ELR (cell line): Measurements from ENCODE around the gene DDX18.
"Not testable (repeated sequence)": the region's sequence is repeated elsewhere in the genome, so short reads cannot be mapped to it uniquely, and the experiment has no call there.

Experiments used
- DNase-seq: peaks from one replicate; pipeline ENCODE4 v3.0.0-alpha.2; 2015; ENCODE audit warnings: low read depth

DDX18 gene

DNA sequence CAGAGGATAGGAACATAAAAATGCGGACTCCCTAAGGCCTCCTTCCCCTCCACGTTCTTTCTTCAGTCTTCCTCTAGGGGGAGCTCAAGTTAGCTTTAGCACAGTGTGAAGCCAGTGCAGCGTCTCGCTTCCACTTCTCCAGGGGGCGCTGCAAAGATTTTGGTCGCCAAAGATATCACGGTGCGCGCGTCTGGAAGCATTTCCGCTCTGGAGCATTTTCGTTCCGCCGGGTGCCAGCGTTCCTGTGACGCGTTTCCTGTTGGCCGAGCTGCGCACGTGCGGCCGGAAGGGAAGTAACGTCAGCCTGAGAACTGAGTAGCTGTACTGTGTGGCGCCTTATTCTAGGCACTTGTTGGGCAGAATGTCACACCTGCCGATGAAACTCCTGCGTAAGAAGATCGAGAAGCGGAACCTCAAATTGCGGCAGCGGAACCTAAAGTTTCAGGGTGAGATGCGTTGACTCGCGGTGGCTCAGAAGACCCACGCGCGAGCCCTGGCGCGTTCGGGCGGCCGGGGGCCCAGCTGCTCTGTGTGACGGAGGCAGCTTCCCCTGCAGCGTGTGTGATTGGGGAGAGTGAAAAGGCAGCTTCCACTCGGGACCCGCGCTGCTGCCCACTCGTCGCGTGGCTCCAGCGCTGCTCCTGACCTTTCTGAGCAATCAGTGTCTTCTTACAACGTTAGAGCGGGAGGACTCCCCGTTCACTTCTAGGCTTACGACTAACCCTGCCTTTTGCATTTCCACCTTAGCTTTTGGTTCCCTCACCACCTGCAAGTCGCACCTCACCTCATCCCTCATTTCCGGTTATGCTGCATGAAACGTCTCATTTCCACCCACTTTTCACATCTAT lies at the start of gene DDX18:
TSS of gene DDX18 (plus strand) at position 275 of the 848 bp plus-strand sequence. CDS start at position 362, 87 bp downstream.
- peak; percentile 99 for DNase-seq

DNA sequence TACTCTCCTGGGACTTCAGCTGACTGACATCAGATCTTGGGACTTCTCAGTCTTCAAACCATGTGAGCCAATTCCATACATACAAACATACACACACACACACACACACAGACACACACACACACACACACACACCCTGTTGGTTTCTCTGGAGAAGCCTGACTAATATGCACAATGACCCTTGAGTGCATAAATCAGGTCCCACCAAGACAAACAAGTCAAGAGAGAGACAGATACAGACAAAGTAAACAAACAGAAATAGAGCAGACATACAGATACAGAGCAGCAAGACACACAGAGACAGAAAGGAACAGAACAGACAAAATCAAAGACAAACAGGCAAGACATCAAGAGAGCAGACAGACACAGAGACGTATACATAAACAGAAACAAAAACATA lies 43.8 kb upstream of the DDX18 start:
- DNase-seq = no peak

DNA sequence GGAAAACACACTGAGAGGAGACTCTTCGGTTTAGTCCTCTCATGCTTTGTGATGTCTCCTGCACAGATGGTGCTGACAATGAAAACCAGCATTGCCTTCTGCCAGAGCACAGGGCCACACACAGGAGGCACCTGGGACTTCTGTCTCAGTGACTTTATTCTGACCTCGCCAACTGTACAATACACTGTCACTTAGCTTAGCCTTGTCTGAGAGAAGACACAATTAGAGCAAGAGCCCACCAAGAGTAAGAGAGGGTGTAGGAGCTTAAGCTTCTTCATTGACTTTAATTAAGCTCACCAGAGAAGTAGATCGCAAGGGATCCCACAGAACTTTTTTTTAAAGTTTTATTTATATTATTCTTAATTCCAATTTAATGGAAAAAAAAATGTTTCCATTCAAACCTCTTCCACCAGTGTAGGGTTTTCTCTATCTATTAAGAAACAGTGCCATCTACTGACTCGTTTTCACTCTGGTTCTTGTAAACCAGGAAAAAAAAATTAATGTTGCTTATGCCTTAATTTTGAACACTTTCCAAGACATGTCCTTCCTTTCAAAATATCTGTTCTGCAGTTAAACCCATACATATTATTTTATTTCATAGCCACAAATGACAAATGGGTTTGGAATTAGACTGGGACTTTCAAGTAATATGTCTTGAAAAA lies 42.4 kb upstream of the DDX18 start:
- DNase-seq = peak; percentile 45

DNA sequence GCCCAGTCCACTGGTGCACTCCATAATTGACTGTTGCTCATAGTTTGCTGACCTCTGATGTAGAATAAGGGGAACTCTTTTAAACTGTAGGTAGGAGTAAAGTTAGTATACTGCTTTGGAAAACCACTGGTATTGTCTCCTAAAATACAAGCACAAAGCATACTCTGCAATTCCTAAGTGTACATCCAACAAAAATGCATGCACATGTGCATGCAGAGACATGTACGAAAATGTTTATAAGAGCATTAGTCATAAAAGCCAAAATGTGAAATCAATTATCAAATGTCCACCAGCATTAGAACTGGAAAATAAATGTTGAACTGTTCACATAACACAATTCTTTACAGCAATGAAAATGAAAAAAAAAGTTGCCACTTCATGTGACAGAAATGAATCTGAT lies 39.8 kb upstream of the DDX18 start:
- DNase-seq = no peak

DNA sequence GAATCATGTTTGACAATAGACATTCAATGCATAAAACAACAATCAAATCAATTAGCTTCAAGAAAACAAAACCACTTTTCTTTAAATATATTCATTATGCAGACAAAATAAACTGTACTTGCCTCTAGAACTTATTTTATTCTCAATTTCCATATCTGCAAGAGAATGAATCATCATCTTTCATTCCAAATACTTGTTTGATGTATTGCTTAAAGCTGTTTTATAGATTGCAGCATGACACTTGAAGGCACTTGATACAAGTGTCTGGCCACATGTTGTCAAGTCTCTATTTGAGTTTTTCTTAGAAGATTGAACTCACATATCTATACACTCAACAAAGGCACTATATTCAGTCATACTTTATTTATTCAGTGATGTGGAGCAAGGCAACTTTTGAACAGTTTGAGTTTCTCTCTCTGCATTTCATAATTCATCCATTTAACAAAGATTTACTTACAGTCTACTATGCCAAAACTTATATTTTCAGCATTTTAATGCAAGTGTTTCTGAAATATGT lies 38.7 kb upstream of the DDX18 start:
- DNase-seq = no peak

DNA sequence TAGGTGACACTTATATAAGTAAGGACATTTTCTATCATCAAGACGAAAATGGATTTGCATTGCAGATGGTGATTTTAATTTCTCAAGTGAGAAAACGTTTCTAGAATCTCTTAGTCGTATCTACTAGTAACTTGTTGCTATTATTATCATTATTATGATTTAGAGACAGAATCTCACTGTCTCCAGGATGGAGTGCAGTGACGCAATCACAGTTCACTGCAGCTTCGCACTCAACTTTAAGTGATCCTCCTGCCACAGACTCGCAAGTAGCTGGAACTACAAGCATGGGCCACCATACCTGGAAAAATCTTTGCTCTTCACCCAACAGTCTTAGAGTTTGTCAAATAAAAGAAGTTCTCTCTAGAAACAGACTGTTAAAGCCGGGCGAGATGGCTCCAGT lies 37.6 kb upstream of the DDX18 start:
- no peak for DNase-seq

DNA sequence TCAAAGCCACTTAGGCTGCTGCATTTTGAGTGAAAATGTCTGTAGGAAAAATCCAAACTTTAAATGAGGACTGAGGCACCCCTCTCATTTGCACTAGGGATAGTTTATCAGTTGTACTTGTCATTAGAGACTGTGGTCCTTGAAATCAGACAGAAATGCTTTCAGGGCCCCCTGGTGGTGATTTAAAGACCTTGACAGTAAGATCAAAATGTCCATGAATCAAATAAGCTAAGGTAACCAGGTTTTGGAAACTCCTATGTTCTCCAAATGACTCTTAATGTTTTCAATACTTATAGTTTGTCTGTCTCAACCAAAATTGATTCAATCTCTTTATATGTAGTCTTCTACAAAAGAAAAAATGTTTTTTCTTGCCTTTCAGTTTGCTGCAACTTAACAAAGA lies 28.8 kb upstream of the DDX18 start:
- DNase-seq = peak; percentile 63

DNA sequence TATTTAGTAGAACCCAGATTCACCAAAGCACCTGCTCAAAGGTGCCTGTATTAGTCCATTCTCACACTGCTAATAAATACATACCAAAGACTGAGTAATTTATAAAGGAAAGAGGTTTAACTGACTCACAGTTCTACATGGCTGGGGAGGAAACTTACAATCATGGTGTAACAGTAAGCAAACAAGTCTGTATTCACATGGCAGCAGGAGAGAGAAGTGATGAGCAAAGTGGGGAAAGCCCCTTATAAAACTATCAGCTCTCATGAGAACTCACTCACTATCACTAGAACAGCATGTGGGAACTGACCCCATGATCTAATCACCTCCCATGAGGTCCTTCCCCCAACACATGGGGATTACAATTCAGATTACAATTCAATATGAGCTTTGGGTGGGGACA lies 28.0 kb upstream of the DDX18 start:
- no peak for DNase-seq

DNA sequence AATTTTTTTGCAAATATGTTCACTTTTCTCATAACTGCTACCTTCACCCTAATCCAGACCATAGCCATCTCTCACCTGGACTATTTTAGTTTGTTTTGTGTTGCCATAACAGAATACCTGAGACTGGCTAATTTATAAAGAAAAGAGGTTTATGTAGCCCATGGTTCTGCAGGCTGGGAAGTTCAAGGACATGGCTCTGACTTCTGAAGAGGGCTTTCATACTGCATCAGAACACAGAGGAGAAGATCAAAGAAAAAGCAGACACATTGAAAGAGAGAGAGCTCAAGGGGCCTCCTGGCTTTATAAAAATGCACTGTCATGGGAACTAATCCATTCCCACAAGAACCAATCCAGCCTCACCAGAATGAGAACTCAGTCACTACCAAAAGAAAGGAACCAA lies 25.0 kb upstream of the DDX18 start:
- DNase-seq = no peak

DNA sequence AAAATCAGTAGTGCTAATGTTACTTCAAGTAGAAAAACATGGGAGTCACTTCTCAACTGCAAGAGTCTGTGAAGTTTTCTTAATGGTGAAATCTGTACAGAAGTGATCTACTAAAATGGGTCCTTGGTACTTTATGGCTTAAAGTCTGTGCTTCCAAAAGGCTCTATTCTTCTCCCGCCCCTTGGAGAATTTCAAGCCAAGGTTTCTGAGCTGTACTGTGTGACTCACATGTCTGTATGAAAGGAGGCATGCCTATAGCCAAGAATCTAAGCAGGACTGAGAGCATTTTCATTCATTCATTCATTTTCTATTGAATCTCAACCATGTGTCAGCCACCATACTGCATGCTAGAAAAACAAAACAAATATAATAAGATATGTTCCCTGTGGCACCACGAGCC lies 19.8 kb upstream of the DDX18 start:
- peak; percentile 15 for DNase-seq

DNA sequence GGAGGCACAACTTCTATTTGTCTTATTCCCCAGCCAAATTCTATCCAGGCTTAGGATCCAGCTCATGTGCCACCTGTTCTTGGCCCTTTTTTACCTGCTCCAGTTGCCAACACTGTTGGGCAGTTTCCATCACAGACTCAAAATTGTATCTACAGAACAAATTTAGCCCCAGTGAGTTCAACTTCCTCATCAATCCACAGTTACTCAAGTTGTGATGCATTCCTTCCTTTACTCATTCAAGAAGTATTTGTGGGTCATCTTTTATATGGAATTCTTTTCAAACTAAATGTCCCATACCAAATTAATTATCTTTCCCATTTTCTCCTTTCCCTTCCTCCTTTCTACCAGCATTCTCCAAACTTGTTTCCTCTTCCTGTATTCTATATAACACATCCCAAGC lies 12.7 kb upstream of the DDX18 start:
- peak; percentile 17 for DNase-seq

DNA sequence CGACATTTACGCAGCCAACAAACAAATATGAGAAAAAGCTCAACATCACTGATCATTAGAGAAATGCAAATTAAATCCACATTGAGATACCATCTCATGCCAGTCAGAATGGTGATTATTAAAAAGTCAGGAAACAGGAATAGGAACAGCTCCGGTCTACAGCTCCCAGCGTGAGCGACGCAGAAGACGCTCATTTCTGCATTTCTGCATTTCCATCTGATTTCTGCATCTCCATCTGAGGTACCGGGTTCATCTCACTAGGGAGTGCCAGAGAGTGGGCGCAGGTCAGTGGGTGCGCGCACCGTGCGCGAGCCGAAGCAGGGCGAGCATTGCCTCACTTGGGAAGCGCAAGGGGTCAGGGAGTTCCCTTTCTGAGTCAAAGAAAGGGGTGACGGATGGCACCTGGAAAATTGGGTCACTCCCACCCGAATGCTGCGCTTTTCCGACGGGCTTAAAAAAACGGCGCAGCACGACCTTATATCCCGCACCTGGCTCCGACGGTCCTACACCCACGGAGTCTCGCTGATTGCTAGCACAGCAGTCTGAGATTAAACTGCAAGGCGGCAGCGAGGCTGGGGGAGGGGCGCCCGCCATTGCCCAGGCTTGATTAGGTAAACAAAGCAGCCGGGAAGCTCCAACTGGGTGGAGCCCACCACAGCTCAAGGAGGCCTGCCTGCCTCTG lies 10.7 kb upstream of the DDX18 start:
- DNase-seq = not testable (repeated sequence)

DNA sequence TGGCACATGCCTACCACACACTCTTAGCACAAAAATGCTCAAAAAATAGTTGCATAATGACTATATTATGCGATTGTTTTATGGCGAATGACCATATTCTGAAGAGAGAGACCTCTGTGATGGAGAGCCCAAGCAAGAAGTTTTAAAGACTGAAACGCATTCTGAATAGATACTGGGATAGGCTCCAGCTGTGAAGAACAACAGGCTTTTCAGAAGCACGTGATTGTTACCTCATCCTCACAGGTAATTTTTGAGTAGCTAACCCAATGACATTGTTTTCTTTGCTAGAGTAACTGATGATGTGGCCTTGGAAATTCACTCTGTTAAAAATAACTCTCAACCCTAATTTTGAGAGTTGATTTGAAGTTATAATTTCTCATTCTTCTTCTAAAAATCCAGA lies 2.0 kb upstream of the DDX18 start:
- DNase-seq = no peak

DNA sequence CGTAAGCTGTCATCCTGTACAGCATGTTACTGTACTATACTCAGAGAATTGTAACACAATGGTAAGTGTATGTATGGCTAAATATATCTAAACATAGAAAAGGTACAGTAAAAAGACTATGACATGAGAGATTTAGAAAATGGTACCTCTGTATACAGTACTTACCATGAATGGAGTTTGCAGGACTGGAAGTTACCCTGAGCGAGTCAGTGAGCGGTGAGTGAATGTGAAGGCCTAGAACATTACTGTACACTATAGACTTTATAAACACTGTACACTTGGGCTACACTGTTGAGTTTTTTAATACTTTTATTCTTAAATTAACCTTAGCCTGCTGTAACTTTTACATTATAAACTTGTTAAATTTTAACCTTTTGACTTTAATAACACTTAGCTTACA lies 1.5 kb downstream of the DDX18 start:
- DNase-seq = peak; percentile 43

DNA sequence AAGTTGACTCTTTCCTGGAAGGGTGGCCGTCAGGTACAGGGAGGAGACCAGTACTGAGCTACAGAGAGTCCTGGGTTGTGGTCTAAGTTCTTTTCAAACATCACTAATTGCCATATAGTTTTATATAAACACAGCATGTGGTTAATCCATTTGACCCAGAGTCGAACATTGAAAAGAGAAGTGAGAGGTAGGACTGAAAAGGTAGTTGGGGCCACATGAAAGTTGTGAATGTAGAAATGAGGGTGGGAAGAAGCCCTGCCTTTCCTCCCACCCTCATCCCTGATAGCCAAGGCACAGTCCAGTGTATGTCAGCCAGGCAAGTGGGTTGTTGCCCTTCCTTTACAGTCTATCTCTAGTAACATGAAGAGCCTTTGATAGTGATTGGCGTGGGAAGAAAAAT lies 4.4 kb downstream of the DDX18 start:
- DNase-seq = no peak

DNA sequence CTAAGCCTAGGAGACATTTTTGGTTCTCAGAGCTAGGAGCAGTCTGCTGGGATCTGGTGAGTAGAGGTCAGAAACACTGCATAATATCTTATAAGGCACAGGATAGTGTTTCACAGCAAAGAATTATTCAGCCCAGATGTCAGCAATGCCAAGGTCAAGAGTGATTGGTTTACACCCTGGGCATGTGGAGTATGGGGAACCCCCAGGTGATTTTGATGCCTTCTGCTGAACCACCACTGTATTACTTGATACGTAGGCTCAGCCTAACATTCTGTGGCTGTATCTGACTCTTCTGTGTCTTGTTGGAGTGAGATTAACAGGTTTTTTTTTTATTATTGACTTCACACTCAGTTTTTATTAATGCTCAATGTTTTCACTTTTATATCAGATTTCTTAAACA lies 6.0 kb downstream of the DDX18 start:
- no peak for DNase-seq

DNA sequence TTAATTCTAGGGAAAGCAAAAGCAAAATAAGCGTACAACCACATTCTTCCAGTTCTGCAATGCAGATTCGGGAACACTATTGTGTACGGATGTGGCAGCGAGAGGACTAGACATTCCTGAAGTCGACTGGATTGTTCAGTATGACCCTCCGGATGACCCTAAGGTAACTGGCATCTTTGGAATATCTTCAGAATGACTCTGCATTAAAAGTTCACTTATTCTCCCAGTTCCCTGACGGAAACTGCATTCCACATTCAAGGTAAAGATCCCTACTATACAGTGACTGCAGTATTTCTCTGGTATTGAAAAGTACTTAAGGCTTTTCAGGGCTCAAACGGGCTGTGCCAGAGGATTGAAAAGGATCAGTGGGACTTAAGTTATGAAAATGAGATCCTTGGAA lies 10.9 kb downstream of the DDX18 start:
- DNase-seq = no peak

DNA sequence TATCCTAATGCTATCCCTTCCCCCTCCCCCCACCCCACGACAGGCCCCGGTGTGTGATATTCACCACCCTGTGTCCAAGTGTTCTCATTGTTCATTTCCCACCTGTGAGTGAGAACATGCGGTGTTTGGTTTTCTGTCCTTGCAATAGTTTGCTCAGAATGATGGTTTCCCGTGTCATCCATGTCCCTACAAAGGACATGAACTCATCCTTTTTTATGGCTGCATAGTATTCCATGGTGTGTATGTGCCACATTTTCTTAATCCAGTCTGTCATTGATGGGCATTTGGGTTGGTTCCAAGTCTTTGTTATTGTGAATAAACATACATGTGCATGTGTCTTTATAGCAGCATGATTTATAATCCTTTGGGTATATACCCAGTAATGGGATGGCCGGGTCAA lies 13.0 kb downstream of the DDX18 start:
- not testable (repeated sequence) for DNase-seq

DNA sequence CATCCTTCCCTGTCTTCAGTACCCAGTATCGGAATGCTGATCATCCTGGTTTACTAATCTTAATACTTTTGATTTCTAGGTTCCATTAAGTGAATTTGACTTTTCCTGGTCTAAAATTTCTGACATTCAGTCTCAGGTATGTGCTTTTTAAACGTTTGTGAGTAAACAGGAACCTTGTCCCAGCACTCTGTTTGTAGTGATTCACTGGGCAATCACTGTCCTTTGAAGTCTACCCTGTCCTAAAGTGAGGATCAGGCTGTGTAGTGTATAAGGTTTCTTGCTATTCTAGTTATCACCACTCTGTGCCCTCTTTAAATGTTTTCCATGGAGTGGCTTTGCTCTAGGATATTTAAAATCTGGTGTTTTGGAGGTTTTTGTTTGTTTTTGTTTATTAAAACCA lies 14.4 kb downstream of the DDX18 start:
- no peak for DNase-seq

DNA sequence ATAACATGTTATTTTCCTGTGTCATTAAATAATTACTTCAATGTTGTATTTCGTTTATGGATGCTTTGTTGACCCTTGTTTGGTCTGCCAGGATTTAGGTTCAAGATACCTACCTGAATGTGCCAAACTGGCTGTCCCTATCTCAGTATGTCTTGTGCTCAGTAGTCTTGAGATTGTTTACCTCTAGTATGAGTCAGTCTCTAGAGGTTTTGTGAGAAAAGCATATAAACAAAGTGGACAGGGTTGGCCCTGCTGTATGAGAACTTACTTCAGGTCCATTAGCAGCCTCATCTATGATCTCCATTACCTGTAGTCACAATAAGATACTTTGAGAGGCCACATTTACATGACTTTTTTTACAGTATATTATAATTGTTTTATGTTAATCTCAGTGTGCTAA lies 17.8 kb downstream of the DDX18 start:
- peak; percentile 38 for DNase-seq

DNA sequence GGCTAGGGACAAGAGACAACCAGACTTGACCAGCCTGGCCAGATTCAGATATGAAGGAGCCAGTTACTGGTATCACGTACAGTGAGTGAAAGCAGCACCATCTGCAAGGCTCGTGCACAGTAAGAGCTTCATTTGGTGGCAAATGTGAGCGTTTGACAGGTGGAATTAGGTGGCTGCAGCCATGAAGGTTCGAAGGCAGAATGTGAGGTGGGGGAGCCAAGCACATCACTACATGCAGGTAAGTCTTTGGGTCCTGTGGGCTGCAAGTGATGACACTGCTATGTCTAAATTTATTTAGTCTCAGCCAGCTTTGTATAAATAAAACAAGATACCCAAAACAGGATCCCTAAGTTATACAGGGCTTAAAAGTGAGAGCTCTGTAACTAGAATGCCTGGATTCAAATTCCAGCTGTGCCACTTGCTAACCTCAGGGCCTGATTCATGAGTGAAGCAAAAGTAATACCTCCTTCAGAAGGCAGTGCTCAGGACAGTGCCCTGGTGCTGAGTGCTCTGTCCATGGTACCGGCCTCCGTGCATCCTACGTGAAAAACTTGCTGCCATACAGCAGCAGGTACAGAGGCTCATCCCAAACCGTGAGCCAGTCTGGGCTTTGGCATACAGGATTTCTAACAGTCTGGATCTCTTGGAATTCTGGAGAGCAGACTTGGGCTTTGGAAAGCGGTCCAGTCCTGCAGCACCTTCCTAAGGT lies 18.6 kb downstream of the DDX18 start:
- peak; percentile 45 for DNase-seq

DNA sequence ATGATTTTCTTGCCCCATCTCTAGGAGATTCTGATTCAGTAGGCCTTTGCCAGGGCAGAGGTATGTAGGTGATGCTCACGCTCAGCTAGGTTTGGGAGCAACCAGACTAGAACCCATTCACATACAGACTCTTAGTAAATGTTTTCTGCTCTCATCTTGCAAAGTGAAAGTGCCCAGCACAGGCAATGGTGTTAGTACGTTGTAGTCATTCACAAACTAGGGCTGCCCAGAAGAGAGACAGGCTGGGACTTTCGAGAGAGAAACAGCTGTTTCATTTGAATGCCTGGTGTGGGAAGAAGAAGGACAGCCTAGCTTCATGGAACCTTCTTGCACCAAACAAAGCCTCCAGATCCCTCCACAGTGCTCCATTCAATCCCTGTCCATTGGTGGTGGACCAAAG lies 19.4 kb downstream of the DDX18 start:
- DNase-seq = no peak
